Lower leg skin (tissue), 3 donors: ENCODE data around the gene DLGAP4.

Experiments
- CTCF ChIP-seq, 3 donors: fragments of 450-650 bp; IDR thresholded peaks; one replicate each; pipeline ENCODE4 v1.5.1; 2016; ENCODE audit warnings: antibody characterized with exemption in 3 of 3, mild to moderate bottlenecking in 3 of 3, moderate library complexity in 2 of 3
- POLR2A ChIP-seq, 2 donors: fragments of 450-650 bp; IDR thresholded peaks; one replicate each; pipeline ENCODE4 v1.6.1; 2016 to 2017; ENCODE audit warnings: antibody characterized with exemption in 2 of 2, mild to moderate bottlenecking in 1 of 2, moderate library complexity in 1 of 2

GRCh38 chr20:36313476-36313875 is 7.3 kb downstream of the DLGAP4 start:
- TF ChIP-seq CTCF (IDR thresholded peaks at IDR 0.05) (no peak), POLR2A (IDR thresholded peaks at IDR 0.05) (no peak)
